Neural cell (in vitro differentiated cells): Measurements from ENCODE around the gene RIN3. TPM values are rescaled to one million over a fixed set of nuclear protein-coding genes. Genes with fewer than 3 reads are reported as not detected.

Experiments
- H2AFZ ChIP-seq: fragments of 200-600, 300-800 bp; sonication (generic), shearing (Covaris generic); 2 replicates; pipeline ENCODE4 v1.6.0; 2014; ENCODE audit warnings: low read depth, mild to moderate bottlenecking, antibody characterized with exemption, low read length, moderate library complexity
- H3F3A ChIP-seq: fragments of 200-600 bp; shearing (Covaris generic); 2 replicates; pipeline ENCODE4 v1.6.1; 2016; ENCODE audit warnings: mild to moderate bottlenecking, moderate library complexity, mixed read lengths, antibody characterized with exemption, low read length; ENCODE audit not compliant: insufficient read depth, poor library complexity, severe bottlenecking
- H3K27ac ChIP-seq: fragments of 200-600, 300-800 bp; sonication (generic), shearing (Covaris generic); 2 replicates; pipeline ENCODE4 v1.5.1; 2014; ENCODE audit warnings: mild to moderate bottlenecking, low read length, moderate library complexity
- H3K27me3 ChIP-seq: fragments of 300-800, 200-600 bp; sonication (generic), shearing (Covaris generic); 2 replicates; pipeline ENCODE4 v1.6.0; 2014; ENCODE audit warnings: mild to moderate bottlenecking, low read depth, low read length, moderate library complexity; ENCODE audit not compliant: insufficient read depth
- H3K36me3 ChIP-seq: fragments of 300-800, 200-600 bp; sonication (generic), shearing (Covaris generic); 2 replicates; pipeline ENCODE4 v1.5.1; 2014; ENCODE audit warnings: mild to moderate bottlenecking, antibody characterized with exemption, low read length, moderate library complexity; ENCODE audit not compliant: insufficient read depth
- H3K4me2 ChIP-seq: fragments of 300-800, 200-600 bp; sonication (generic), shearing (Covaris generic); 2 replicates; pipeline ENCODE4 v1.6.0; 2014; ENCODE audit warnings: mild to moderate bottlenecking, low read length
- H3K4me3 ChIP-seq: fragments of 300-800, 200-600 bp; sonication (generic), shearing (Covaris generic); 2 replicates; pipeline ENCODE4 v1.5.1; 2014; ENCODE audit warnings: mild to moderate bottlenecking, low read length, moderate library complexity
- H3K79me2 ChIP-seq: fragments of 200-600 bp; shearing (Covaris generic); replicated peaks from 2 replicates; pipeline ENCODE4 v1.6.0; 2014; ENCODE audit warnings: mild to moderate bottlenecking, low read length, moderate library complexity; ENCODE audit not compliant: insufficient read depth
- H3K9ac ChIP-seq: fragments of 300-800, 200-600 bp; sonication (generic), shearing (Covaris generic); 2 replicates; pipeline ENCODE4 v1.6.1; 2016; ENCODE audit warnings: mild to moderate bottlenecking, low read length, mixed read lengths
- H3K9me2 ChIP-seq: fragments of 200-600 bp; shearing (Covaris generic); 2 replicates; pipeline ENCODE4 v1.6.1; 2016; ENCODE audit warnings: mild to moderate bottlenecking, low read length, mixed read lengths; ENCODE audit not compliant: insufficient read depth
- H3K9me3 ChIP-seq: fragments of 200-600, 300-800 bp; sonication (generic), shearing (Covaris generic); 2 replicates; pipeline ENCODE4 v1.6.1; 2016; ENCODE audit warnings: mild to moderate bottlenecking, mixed run types, low read length, moderate library complexity, mixed read lengths
- H4K20me1 ChIP-seq: fragments of 200-600 bp; shearing (Covaris generic); 2 replicates; pipeline ENCODE4 v1.6.1; 2016; ENCODE audit warnings: mild to moderate bottlenecking, mixed run types; ENCODE audit not compliant: insufficient read depth
- CTCF ChIP-seq: fragments of 450-650 bp; IDR thresholded peaks from 2 replicates; pipeline ENCODE4 v1.5.1; 2014; ENCODE audit warnings: antibody characterized with exemption, mild to moderate bottlenecking, moderate library complexity; ENCODE audit not compliant: poor library complexity, severe bottlenecking
- EP300 ChIP-seq: fragments of 450-650 bp; conservative IDR thresholded peaks from 2 replicates; pipeline ENCODE4 v1.6.1; 2014; ENCODE audit warnings: antibody characterized with exemption, mild to moderate bottlenecking, moderate library complexity; ENCODE audit not compliant: poor library complexity, severe bottlenecking
- EZH2 ChIP-seq: fragments of 200-600, 300-800 bp; shearing (Covaris generic), sonication (generic); IDR thresholded peaks from 2 replicates; pipeline ENCODE4 v1.6.1; 2014; ENCODE audit warnings: antibody characterized with exemption, low read length, borderline replicate concordance, mild to moderate bottlenecking; ENCODE audit not compliant: insufficient read depth, poor library complexity, severe bottlenecking
- MXI1 ChIP-seq: fragments of 450-650 bp; conservative IDR thresholded peaks from 2 replicates; pipeline ENCODE4 v1.6.1; 2014; ENCODE audit warnings: antibody characterized with exemption, mild to moderate bottlenecking; ENCODE audit not compliant: poor library complexity, severe bottlenecking
- POLR2AphosphoS5 ChIP-seq: IDR thresholded peaks from 2 replicates; pipeline ENCODE4 v1.6.1; 2012
- RAD21 ChIP-seq: fragments of 450-650 bp; conservative IDR thresholded peaks from 2 replicates; pipeline ENCODE4 v1.6.1; 2014; ENCODE audit warnings: antibody characterized with exemption, mild to moderate bottlenecking, moderate library complexity
- REST ChIP-seq: IDR thresholded peaks from 2 replicates; pipeline ENCODE4 v1.6.1; 2012; ENCODE audit warnings: borderline replicate concordance
- SMC3 ChIP-seq: fragments of 450-650 bp; conservative IDR thresholded peaks from 2 replicates; pipeline ENCODE4 v1.6.1; 2014; ENCODE audit warnings: antibody characterized with exemption, mild to moderate bottlenecking, moderate library complexity; ENCODE audit not compliant: poor library complexity
- TAF1 ChIP-seq: IDR thresholded peaks from 2 replicates; pipeline ENCODE4 v1.6.1; 2012; ENCODE audit warnings: low read depth
- polyA plus RNA-seq: library from polyadenylated mRNA; depleted of rRNA; stranded (reverse); fragments of >200 nt; gene quantifications from 2 replicates; pipeline ENCODE4 v1.2.3, GENCODE V29; 2014

RIN3 gene
- polyA plus RNA-seq, 1 donor from 2014 or later: not detected

GRCh38 chr14:92503756-92504491 lies 9.7 kb upstream of the RIN3 start:
- Histone ChIP-seq H3K9me3 (no peaks in the 10 kb centered on the region), H3K27me3 (no peaks in the 10 kb centered on the region), H4K20me1 (no peaks in the 10 kb centered on the region), H3K79me2 (no peaks in the 10 kb centered on the region), H3K4me3 (no peak overlapping the region), H3K27ac (no peak overlapping the region), H3K9ac (no peak overlapping the region), H2AFZ (no peak overlapping the region), H3F3A (no peaks in the 10 kb centered on the region), H3K36me3 (no peaks in the 10 kb centered on the region), H3K9me2 (no peaks in the 10 kb centered on the region), H3K4me2 (no peak overlapping the region)
- TF ChIP-seq POLR2AphosphoS5: no peak
- no peak for TF ChIP-seq CTCF
- no peak for TF ChIP-seq SMC3
- no peak for TF ChIP-seq EZH2
- no peak for TF ChIP-seq REST
- no peak for TF ChIP-seq RAD21
- no peak for TF ChIP-seq TAF1
- TF ChIP-seq MXI1: no peak
- TF ChIP-seq EP300: no peak

GRCh38 chr14:92505826-92506225 lies 7.8 kb upstream of the RIN3 start:
- no peaks in the 10 kb centered on the region for H3K79me2 ChIP-seq
- no peak for TF ChIP-seq SMC3
- TF ChIP-seq POLR2AphosphoS5: no peak
- no peak for TF ChIP-seq CTCF
- TF ChIP-seq MXI1: no peak
- no peak for TF ChIP-seq REST
- no peak for TF ChIP-seq TAF1
- TF ChIP-seq EZH2: no peak
- no peak for TF ChIP-seq EP300
- no peaks in the 10 kb centered on the region for H3F3A ChIP-seq
- H3K9me2 ChIP-seq: no peaks in the 10 kb centered on the region
- H3K27me3 ChIP-seq: no peaks in the 10 kb centered on the region
- no peak overlapping the region for H3K27ac ChIP-seq
- no peaks in the 10 kb centered on the region for H3K36me3 ChIP-seq
- no peak overlapping the region for H2AFZ ChIP-seq
- no peak overlapping the region for H3K4me2 ChIP-seq
- no peaks in the 10 kb centered on the region for H4K20me1 ChIP-seq
- H3K9me3 ChIP-seq: no peaks in the 10 kb centered on the region
- H3K4me3 ChIP-seq: no peak overlapping the region
- no peak overlapping the region for H3K9ac ChIP-seq
